ENCODE measurements around the gene TBC1D24. TPM values are rescaled to one million over a fixed set of nuclear protein-coding genes. Genes with fewer than 3 reads are reported as not detected.
"Not testable (repeated sequence)": the region's sequence is repeated elsewhere in the genome, so short reads cannot be mapped to it uniquely, and the experiment has no call there.

TBC1D24 gene
- total and polyA plus RNA-seq, 7 experiments from 2014 or later, result 1.7 to 13.5 (median 9.2) TPM

DNA sequence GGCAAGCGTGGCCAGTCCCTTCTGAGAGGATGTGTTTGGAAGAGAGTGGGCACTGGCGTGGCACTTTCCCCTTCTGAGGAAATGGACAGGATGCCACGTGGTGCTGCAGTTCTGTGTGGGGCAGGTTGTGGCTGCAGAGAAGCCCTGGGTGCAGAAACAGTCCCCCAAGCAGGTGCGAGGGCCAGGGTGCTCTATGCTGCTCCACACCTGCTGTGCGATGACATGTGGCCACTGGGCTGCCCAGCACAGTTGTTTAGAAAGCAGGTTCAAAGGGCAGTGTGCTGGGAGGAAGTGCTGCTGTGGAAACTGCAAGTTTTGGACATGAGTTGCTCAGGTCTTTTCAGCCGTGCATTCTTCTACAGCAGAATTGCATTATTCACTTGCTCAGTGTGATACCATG is 66.5 kb downstream of the TBC1D24 start:
- CTCF ChIA-PET; H3K27ac ChIP-seq (ENCODE audit: low read depth, low read length); H3K9me3 ChIP-seq (ENCODE audit: control insufficient read depth in 2 of 3, low read length in 3 of 3); H3K27me3 Mint-ChIP-seq; H3K4me3 ChIP-seq (ENCODE audit: low read length); H3K9me3 Mint-ChIP-seq; H3K36me3 ChIP-seq (ENCODE audit: control insufficient read depth in 2 of 3, insufficient read depth in 3 of 3, low read length in 3 of 3); intact Hi-C loops (cut with micrococcal nuclease); H3K36me3 Mint-ChIP-seq; POLR2A ChIA-PET; ATAC-seq; H3K27me3 ChIP-seq (ENCODE audit: control insufficient read depth in 2 of 2, insufficient read depth in 2 of 2, low read length in 2 of 2): not testable (repeated sequence)
- Mint-ChIP-seq H3K4me3 (peak overlapping the region in 7 of 10 donors; percentile 21 to 86 (median 50)), H3K27ac (peak overlapping the region in 4 of 9 donors; percentile 17 to 53 (median 50)), H3K4me1 (peaks cover 31 to 65% (median 39%) of the 10 kb centered on the region in 7 donors)
- peak in 1 of 9 donors; percentile 3 for DNase-seq
- peaks cover 0 to 14% of the 10 kb centered on the region in 2 donors for H3K4me1 ChIP-seq (ENCODE audit: control insufficient read depth in 2 of 2, insufficient read depth in 2 of 2, low read length in 2 of 2)

DNA sequence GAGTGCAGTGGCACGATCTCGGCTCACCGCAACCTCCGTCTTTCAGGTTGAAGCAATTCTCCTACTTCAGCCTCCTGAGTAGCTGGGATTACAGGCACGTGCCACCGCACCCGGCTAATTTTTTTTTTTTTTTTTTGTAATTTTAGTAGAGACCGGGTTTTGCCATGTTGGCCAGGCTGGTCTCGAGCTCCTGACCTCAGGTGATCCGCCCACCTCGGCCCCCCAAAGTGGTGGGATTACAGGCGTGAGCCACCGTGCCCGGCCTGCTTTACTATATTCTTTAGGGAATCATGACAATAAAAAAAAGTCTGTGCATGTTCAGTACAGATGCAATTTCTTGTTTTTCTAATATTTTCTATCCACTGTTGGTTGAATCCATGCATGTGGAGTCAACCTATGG is 68.8 kb downstream of the TBC1D24 start:
- H3K4me3 ChIP-seq (ENCODE audit: low read length); H3K27ac Mint-ChIP-seq; intact Hi-C loops (cut with micrococcal nuclease); H3K4me3 Mint-ChIP-seq; H3K4me1 ChIP-seq (ENCODE audit: control insufficient read depth in 2 of 2, insufficient read depth in 2 of 2, low read length in 2 of 2); H3K9me3 Mint-ChIP-seq; H3K27ac ChIP-seq (ENCODE audit: low read depth, low read length); H3K36me3 Mint-ChIP-seq; H3K36me3 ChIP-seq (ENCODE audit: control insufficient read depth in 2 of 3, insufficient read depth in 3 of 3, low read length in 3 of 3); ATAC-seq; POLR2A ChIA-PET; H3K9me3 ChIP-seq (ENCODE audit: control insufficient read depth in 2 of 3, low read length in 3 of 3); H3K27me3 Mint-ChIP-seq; H3K27me3 ChIP-seq (ENCODE audit: control insufficient read depth in 2 of 2, insufficient read depth in 2 of 2, low read length in 2 of 2): not testable (repeated sequence)
- peak in 1 of 9 donors; percentile 3 for DNase-seq
- peaks cover 21 to 58% (median 32%) of the 10 kb centered on the region in 7 donors for H3K4me1 Mint-ChIP-seq
- CTCF ChIA-PET, result interaction anchor here (0.6 kb wide), 1 partner anchor 29 kb away, joined by 3 read pairs; no protein-coding TSS in a partner anchor

DNA sequence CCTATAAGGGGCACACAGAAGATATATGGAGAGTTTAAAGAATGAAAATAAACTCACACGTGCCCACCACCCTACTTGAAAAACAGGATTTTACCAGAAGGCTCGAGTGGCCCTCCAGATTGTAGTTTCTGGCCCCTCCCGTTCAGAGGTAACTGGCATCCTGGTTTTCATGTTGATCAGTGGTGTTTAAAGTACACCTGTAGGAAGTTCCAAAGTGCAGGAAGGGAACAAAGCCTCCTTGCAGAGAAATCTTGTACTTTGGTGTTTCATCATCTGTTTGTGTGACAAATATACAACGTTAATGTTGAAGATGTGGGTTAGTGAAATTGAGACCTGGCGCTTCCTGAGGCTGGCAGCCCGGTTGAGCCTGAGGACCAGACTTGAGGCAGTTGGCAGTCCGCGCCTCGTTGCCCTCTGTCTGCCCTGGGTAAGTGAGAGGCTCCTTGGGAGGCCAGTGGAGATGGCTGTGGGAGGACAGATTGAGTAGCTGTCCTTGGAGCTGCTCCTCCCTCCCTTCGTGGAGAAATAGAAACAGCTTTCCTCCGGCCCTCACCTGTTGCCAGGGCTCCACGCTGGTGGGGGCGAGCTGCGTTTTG is 75.5 kb downstream of the TBC1D24 start:
- intact Hi-C loops (cut with micrococcal nuclease); POLR2A ChIA-PET; DNase-seq; CTCF ChIA-PET; H3K27ac ChIP-seq (ENCODE audit: low read depth, low read length); H3K27ac Mint-ChIP-seq; H3K36me3 ChIP-seq (ENCODE audit: control insufficient read depth in 2 of 3, insufficient read depth in 3 of 3, low read length in 3 of 3); H3K4me1 ChIP-seq (ENCODE audit: control insufficient read depth in 2 of 2, insufficient read depth in 2 of 2, low read length in 2 of 2); H3K9me3 Mint-ChIP-seq; H3K36me3 Mint-ChIP-seq; H3K4me3 ChIP-seq (ENCODE audit: low read length); H3K4me3 Mint-ChIP-seq; H3K9me3 ChIP-seq (ENCODE audit: control insufficient read depth in 2 of 3, low read length in 3 of 3); ATAC-seq; H3K27me3 Mint-ChIP-seq; H3K27me3 ChIP-seq (ENCODE audit: control insufficient read depth in 2 of 2, insufficient read depth in 2 of 2, low read length in 2 of 2): not testable (repeated sequence)
- peaks cover 0 to 11% (median 4%) of the 10 kb centered on the region in 7 donors for H3K4me1 Mint-ChIP-seq

DNA sequence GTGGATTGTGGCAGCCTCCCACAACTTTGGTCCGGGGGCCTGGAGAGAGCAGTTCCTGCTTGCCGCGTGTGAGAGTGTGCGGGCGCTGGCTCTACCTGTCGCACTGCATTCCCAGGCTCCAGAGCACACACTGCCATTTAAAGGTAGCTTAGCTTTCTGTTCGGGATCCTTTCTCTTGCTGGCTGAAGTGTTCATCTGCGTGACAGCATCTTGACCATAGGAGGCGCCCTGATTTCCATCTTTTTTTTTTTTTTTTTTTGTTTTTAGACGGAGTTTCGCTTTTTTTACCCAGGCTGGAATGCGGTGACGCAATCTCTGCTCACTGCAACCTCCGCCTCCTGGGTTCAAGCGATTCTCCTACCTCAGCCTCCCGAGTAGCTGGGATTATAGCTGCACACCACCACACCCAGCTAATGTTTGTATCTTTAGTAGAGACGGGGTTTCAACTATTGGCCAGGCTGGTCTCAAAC is 76.5 kb downstream of the TBC1D24 start:
- H3K9me3 ChIP-seq (ENCODE audit: control insufficient read depth in 2 of 3, low read length in 3 of 3); H3K4me3 ChIP-seq (ENCODE audit: low read length); H3K36me3 ChIP-seq (ENCODE audit: control insufficient read depth in 2 of 3, insufficient read depth in 3 of 3, low read length in 3 of 3); H3K27me3 Mint-ChIP-seq; POLR2A ChIA-PET; CTCF ChIA-PET; H3K36me3 Mint-ChIP-seq; H3K27me3 ChIP-seq (ENCODE audit: control insufficient read depth in 2 of 2, insufficient read depth in 2 of 2, low read length in 2 of 2); intact Hi-C loops (cut with micrococcal nuclease); H3K4me3 Mint-ChIP-seq; DNase-seq; ATAC-seq; H3K27ac ChIP-seq (ENCODE audit: low read depth, low read length); H3K4me1 ChIP-seq (ENCODE audit: control insufficient read depth in 2 of 2, insufficient read depth in 2 of 2, low read length in 2 of 2); H3K4me1 Mint-ChIP-seq; H3K9me3 Mint-ChIP-seq: not testable (repeated sequence)
- H3K27ac Mint-ChIP-seq, result peak overlapping the region in 1 of 9 donors; percentile 26

DNA sequence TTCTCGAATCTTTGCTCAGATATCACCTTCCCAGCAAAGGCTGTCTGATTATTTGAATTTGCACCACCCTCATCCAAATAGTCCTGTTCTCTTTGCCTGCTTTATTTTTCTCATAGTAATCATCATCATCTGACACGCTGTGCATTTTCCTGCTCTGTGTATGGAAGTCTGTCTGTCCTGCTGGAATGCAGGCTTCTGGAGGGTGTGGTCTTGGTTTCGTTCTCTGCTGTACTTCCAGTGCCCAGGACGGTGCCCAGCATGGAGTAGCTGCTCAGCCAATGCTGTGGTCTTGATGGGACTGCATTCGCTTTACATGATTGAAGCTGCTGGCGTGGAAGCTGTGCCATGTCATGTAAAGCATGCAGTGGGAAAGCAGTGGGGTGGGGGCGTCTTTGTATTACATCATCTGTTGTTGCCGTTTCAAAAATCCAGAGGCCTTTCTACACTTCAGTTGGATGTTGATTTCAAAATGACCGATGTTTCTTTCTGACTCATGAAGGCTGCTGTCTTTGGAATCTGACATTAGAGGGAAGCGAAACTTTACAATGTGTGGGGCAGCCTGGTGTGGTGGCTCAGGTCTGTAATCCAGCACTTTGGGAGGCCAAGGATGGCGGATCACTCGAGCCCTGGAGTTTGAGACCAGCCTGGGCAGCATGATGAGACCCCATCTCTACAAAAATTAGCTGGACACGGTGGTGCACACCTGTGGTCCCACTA is 79.9 kb downstream of the TBC1D24 start:
- H3K27ac ChIP-seq (ENCODE audit: low read depth, low read length); H3K9me3 Mint-ChIP-seq; H3K4me3 ChIP-seq (ENCODE audit: low read length); POLR2A ChIA-PET; H3K27me3 ChIP-seq (ENCODE audit: control insufficient read depth in 2 of 2, insufficient read depth in 2 of 2, low read length in 2 of 2); H3K36me3 ChIP-seq (ENCODE audit: control insufficient read depth in 2 of 3, insufficient read depth in 3 of 3, low read length in 3 of 3); H3K4me3 Mint-ChIP-seq; DNase-seq; H3K27ac Mint-ChIP-seq; intact Hi-C loops (cut with micrococcal nuclease); H3K9me3 ChIP-seq (ENCODE audit: control insufficient read depth in 2 of 3, low read length in 3 of 3); H3K36me3 Mint-ChIP-seq; H3K27me3 Mint-ChIP-seq; CTCF ChIA-PET; H3K4me1 ChIP-seq (ENCODE audit: control insufficient read depth in 2 of 2, insufficient read depth in 2 of 2, low read length in 2 of 2); H3K4me1 Mint-ChIP-seq: not testable (repeated sequence)
- ATAC-seq, result peak; percentile 75

Small RNA genes within 50 kb of the gene (microRNA-seq; reads per million reads assigned to microRNA genes)
- gene MIR3178 (ENCODE audit: borderline microRNAs expressed), result not detected
- gene MIR6767 (ENCODE audit: borderline microRNAs expressed), result not detected
- not detected for gene MIR6768 (ENCODE audit: borderline microRNAs expressed)

Other genes with a start within 250 kb of the TBC1D24 start
- gene DNASE1L2, start 238.7 kb upstream of the TBC1D24 start, total RNA-seq, result 1 to 10 TPM in 3 of 5 experiments, under 1 TPM in 2; 0.34 to 3.8 (median 2.2) TPM
- not detected for gene DNASE1L2, start 238.7 kb upstream of the TBC1D24 start, polyA plus RNA-seq
- gene ECI1, start 223.5 kb upstream of the TBC1D24 start, total RNA-seq, result 10 to 100 TPM; 19.9 to 29.3 (median 26.8) TPM
- 10 to 100 TPM; 39.9 to 44.2 TPM for gene ECI1, start 223.5 kb upstream of the TBC1D24 start, polyA plus RNA-seq
- gene RNPS1, start 207.0 kb upstream of the TBC1D24 start, total RNA-seq, result 100 to 1,000 TPM; 136 to 250 (median 220) TPM
- gene RNPS1, start 207.0 kb upstream of the TBC1D24 start, polyA plus RNA-seq, result 100 to 1,000 TPM; 199 to 293 TPM
- gene ABCA3, start 134.4 kb upstream of the TBC1D24 start, total RNA-seq, result 10 to 100 TPM in 1 of 5 experiments, 1 to 10 TPM in 4; 7.0 to 10.0 (median 8.1) TPM
- 1 to 10 TPM; 1.7 to 1.8 TPM for gene ABCA3, start 134.4 kb upstream of the TBC1D24 start, polyA plus RNA-seq
- 10 to 100 TPM in 1 of 5 experiments, 1 to 10 TPM in 4; 2.6 to 50.1 (median 3.4) TPM for gene CCNF, start 45.7 kb upstream of the TBC1D24 start, total RNA-seq
- 1 to 10 TPM in 1 of 2 donors, under 1 TPM in 1; 0.41 to 5.9 TPM for gene CCNF, start 45.7 kb upstream of the TBC1D24 start, polyA plus RNA-seq
- 10 to 100 TPM in 1 of 5 experiments, 1 to 10 TPM in 1, under 1 TPM in 2, not detected in 1; 0.32 to 16.7 (median 0.71) TPM for gene TEDC2, start 15.0 kb upstream of the TBC1D24 start, total RNA-seq
- under 1 TPM; 0.39 to 0.84 TPM for gene TEDC2, start 15.0 kb upstream of the TBC1D24 start, polyA plus RNA-seq
- gene NTN3, start 3.8 kb upstream of the TBC1D24 start, total RNA-seq, result not detected
- not detected for gene NTN3, start 3.8 kb upstream of the TBC1D24 start, polyA plus RNA-seq
- gene ATP6V0C, start 38.8 kb downstream of the TBC1D24 start, total RNA-seq, result 100 to 1,000 TPM in 4 of 5 experiments, 10 to 100 TPM in 1; 98.2 to 303 (median 113) TPM
- 10 to 100 TPM; 76.5 to 96.9 TPM for gene ATP6V0C, start 38.8 kb downstream of the TBC1D24 start, polyA plus RNA-seq
- 100 to 1,000 TPM in 4 of 5 experiments, 10 to 100 TPM in 1; 60.0 to 258 (median 112) TPM for gene AMDHD2, start 45.2 kb downstream of the TBC1D24 start, total RNA-seq
- 10 to 100 TPM; 15.0 to 22.5 TPM for gene AMDHD2, start 45.2 kb downstream of the TBC1D24 start, polyA plus RNA-seq
- 1 to 10 TPM in 3 of 5 experiments, not detected in 2; 1.4 to 3.3 (median 2.8) TPM for gene CEMP1, start 56.3 kb downstream of the TBC1D24 start, total RNA-seq
- gene CEMP1, start 56.3 kb downstream of the TBC1D24 start, polyA plus RNA-seq, result 1 to 10 TPM; 3.7 to 7.3 TPM
- 10 to 100 TPM; 52.2 to 71.5 (median 58.3) TPM for gene PDPK1, start 62.9 kb downstream of the TBC1D24 start, total RNA-seq
- gene PDPK1, start 62.9 kb downstream of the TBC1D24 start, polyA plus RNA-seq, result 10 to 100 TPM; 30.7 to 43.5 TPM
- 10 to 100 TPM; 21.4 to 37.5 (median 24.6) TPM for gene KCTD5, start 207.4 kb downstream of the TBC1D24 start, total RNA-seq
- 10 to 100 TPM; 15.7 to 26.2 TPM for gene KCTD5, start 207.4 kb downstream of the TBC1D24 start, polyA plus RNA-seq
- 1 to 10 TPM in 2 of 5 experiments, under 1 TPM in 3; 0.32 to 1.6 (median 0.98) TPM for gene PRSS27, start 245.1 kb downstream of the TBC1D24 start, total RNA-seq
- gene PRSS27, start 245.1 kb downstream of the TBC1D24 start, polyA plus RNA-seq, result under 1 TPM in 1 of 2 donors, not detected in 1; 0.39 TPM